ENCODE measurements around the gene SULT1B1.

GRCh38 chr4:69701696-69702095, 58.7 kb downstream of the SULT1B1 start:
- TF ChIP-seq CTCF (IDR thresholded peaks at IDR 0.05; ENCODE audit: poor library complexity) (no peak), EZH2phosphoT487 (IDR thresholded peaks at IDR 0.05; ENCODE audit: low read depth, severe bottlenecking, unreplicated experiment) (no peak)

All from hepatocyte (in vitro differentiated cells).